GM10266 (cell line): ENCODE data around the gene TMTC2.

Source experiments
- DNase-seq: peaks from one replicate; pipeline ENCODE4 v3.0.0; 2012; ENCODE audit errors: extremely low spot score
- TF ChIP-seq, protein P1 (sequence below): IDR thresholded peaks from 2 replicates; pipeline ENCODE4 v1.5.1; 2012; ENCODE audit warnings: mild to moderate bottlenecking, low read depth; ENCODE audit not compliant: control insufficient read depth, insufficient read depth; ENCODE audit errors: missing control alignments

Gene TMTC2

DNA sequence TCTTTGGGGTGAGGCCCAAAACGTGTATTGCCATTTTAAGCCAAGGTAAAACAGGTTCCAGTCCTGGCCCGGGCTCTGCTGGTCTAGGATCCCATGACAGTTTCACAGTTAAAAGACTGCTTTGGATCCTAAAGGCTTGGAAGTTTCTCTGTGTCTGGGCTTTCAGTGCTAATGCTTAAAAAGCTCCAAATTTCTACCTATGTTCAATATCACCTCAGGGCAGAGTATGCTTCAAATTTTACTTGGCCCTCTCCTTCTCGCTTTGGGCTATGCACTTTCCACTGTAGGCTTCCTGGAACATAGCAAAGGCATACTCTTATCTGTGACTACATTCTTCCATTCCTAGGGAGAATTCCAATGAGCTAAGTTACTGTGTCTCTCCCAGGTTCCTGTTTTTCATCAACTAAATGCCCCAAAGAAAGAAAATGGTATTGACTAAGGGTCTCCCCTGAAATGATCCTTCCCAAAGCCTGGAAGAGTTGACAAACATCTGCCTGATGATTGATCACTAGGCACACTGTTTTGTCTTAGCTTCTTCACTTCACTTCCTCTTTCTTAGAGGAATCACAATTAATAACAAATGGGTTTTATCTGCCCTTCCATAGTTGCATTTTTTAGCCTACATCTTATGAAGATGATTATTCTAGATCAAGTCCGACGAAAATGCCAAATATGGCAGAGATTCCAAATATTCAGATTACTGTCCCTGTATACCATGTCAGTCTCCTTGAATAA is 79.4 kb downstream of the TMTC2 start:
- no peak for DNase-seq
- TF ChIP-seq, protein P1, sequence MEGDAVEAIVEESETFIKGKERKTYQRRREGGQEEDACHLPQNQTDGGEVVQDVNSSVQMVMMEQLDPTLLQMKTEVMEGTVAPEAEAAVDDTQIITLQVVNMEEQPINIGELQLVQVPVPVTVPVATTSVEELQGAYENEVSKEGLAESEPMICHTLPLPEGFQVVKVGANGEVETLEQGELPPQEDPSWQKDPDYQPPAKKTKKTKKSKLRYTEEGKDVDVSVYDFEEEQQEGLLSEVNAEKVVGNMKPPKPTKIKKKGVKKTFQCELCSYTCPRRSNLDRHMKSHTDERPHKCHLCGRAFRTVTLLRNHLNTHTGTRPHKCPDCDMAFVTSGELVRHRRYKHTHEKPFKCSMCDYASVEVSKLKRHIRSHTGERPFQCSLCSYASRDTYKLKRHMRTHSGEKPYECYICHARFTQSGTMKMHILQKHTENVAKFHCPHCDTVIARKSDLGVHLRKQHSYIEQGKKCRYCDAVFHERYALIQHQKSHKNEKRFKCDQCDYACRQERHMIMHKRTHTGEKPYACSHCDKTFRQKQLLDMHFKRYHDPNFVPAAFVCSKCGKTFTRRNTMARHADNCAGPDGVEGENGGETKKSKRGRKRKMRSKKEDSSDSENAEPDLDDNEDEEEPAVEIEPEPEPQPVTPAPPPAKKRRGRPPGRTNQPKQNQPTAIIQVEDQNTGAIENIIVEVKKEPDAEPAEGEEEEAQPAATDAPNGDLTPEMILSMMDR = no peak

DNA sequence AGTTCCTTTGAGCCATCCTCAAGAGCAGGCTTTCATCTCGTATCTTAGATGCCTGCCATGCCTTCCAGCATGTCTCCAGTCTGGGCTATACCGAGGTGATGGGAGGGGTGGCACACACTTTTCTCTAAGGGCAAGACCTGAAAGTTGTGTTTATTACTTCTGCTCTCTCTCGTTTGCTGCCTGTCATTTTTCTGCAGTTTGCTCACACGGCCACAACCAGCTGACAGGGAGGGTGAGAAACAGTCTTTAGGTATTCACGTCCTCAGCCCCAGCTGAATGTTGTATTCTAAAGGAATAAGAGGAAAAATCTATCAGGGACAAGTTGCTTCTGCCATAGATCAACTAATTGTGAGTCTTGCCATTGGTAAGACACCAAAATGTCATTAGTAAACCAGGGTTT is 88.0 kb downstream of the TMTC2 start:
- TF ChIP-seq, protein P1 = no peak
- no peak for DNase-seq

DNA sequence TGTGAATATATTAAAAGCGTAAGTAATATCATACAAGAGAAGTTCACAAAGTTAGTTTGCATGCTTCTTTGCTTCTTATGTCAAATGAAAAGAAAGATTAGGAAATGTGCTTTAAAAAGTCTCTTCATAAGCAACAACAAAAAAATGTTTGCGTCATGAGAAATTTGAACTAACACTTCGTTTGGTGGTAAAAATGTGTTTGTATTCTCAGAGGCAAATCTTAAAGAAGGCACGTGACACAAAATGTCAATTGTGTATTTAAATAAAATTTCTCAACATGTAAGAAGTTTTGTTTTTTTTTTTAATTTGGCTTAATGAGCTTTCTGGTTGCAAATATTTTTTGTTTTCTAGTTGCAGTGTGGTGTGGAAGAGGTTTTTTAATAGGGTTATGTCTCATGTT is 93.8 kb downstream of the TMTC2 start:
- TF ChIP-seq, protein P1 = no peak
- DNase-seq = no peak

DNA sequence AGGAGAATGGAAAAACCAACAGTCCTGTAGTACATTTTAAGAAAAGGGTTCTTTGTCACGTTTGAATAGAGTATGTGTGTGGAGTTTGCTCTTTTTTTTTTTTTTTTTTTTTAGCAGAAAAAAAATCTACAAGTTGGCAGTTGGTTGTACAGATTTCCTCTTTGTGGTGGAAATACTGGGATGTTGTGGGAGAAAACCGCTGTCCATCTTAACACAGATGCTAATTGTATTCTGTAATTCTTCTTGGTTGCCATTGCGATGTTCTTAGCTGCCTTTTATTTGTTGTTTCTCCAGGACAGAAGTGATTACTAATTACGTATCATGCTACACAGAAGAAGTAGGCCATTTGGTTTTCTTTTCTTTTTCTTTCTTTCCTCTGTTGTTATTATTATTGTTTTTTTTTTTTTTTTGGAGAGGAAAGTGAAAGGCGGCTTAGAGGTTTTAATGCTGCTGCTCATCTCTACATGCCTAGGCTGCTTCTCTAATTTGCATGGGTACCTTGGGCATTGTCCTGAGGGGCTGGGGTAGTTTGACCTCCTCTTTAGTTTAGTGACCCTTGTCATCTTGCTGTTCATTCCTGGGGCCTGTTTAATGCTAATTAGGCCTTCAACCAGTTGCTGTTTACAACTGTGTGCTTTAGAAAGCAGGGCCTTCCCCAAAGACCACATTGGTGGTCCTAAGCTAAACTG is 94.7 kb downstream of the TMTC2 start:
- DNase-seq = no peak
- TF ChIP-seq, protein P1 = no peak

DNA sequence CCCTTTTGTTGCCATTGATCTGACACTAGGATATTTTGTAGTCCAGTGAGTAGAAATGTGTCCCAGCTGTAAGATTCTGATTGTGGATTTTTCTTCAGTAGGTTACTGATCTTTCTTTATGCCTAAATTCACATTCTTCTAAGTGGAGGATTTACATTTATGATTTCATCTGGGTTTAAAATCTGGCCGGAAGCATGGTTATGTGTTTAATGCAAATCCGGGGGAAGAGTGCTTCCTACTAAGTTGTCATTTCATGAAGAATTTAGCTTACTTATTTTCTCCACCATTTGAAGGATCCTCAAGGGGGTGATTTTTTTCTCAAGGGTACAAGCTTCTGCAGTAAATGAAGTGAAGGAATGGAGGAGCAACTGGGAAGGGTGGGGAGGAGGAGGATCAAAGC is 96.7 kb downstream of the TMTC2 start:
- TF ChIP-seq, protein P1 = no peak

DNA sequence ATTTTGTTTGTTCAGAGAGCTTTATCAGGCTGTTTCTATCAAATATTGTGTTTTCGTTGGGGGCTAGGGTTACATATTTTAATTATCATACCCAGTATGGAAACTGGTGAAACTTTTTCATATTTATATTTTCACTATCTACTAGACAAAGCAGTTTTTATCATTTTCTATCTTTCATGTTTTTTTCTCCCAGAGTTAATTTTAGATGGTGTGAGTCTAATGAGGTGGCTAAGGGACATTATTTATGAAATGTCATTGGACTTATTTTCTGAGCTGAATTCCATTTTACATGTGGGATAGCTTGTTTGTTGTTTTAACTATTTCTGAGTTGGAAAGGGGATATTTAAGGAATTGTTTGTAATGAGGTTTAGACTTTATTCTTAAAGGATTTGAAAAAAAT is 100.3 kb downstream of the TMTC2 start:
- no peak for DNase-seq
- TF ChIP-seq, protein P1 = no peak

More for the DNA sequence above, 96.7 kb downstream of the TMTC2 start:
- no peak for DNase-seq

DNA sequence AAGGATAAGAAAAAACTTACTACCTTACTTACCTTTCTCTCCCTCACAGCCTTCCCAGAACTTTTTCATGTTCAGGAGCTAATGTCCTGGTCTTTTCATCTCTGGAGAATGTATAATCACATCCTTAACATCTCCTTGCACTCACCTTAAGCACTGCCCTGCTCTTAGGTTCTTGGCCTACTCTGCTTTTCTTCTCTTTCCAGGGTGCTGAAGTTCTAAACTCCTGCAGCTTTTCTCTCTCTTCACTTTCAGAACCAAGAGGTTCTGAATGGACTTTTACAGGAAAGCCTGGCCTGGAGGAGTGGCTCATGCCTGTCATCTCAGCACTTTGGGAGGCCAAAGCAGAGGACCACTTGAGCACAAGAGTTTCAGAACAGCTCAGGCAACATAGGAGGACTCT is 101.9 kb downstream of the TMTC2 start:
- no peak for DNase-seq
- TF ChIP-seq, protein P1 = no peak
